Measurements from ENCODE around the gene C11orf21.

GRCh38 chr11:2293531-2293971, 8.2 kb downstream of the C11orf21 start:
- TF ChIP-seq GATA2 (IDR thresholded peaks at IDR 0.05; ENCODE audit: low read depth, low read length) (no peak), GATA3 (IDR thresholded peaks at IDR 0.05; ENCODE audit: low read depth, low read length) (no peak)

Data from SH-SY5Y (cell line).